Stomach smooth muscle (tissue), 2 donors: ENCODE results near the gene CACNA2D1.

Source experiments
- H3K27ac ChIP-seq: one replicate; pipeline ENCODE4 v1.7.0; 2013; ENCODE audit warnings: mild to moderate bottlenecking, low read length, inconsistent platforms
- H3K27me3 ChIP-seq, 2 donors: one replicate each; pipeline ENCODE4 v1.7.0; 2013; ENCODE audit warnings: low read length in 2 of 2; ENCODE audit not compliant: insufficient read depth in 2 of 2, control insufficient read depth in 1 of 2
- H3K36me3 ChIP-seq, 2 donors: one replicate each; pipeline ENCODE4 v1.7.0; 2013; ENCODE audit warnings: low read length in 2 of 2; ENCODE audit not compliant: control insufficient read depth in 2 of 2, insufficient read depth in 2 of 2
- H3K4me1 ChIP-seq: one replicate; pipeline ENCODE4 v1.7.0; 2013; ENCODE audit warnings: low read length; ENCODE audit not compliant: control insufficient read depth, insufficient read depth
- H3K4me3 ChIP-seq, 2 donors: one replicate each; pipeline ENCODE4 v1.7.0; 2013; ENCODE audit warnings: low read length in 2 of 2
- H3K9ac ChIP-seq, 2 donors: one replicate each; pipeline ENCODE4 v1.7.0; 2013; ENCODE audit warnings: low read length in 2 of 2, mild to moderate bottlenecking in 1 of 2
- H3K9me3 ChIP-seq, 2 donors: one replicate each; pipeline ENCODE4 v1.7.0; 2013; ENCODE audit warnings: low read length in 2 of 2; ENCODE audit not compliant: control insufficient read depth in 2 of 2
- donor health status: healthy.
- donor health status: Pancreatic carcinoma.

CACNA2D1 gene

DNA sequence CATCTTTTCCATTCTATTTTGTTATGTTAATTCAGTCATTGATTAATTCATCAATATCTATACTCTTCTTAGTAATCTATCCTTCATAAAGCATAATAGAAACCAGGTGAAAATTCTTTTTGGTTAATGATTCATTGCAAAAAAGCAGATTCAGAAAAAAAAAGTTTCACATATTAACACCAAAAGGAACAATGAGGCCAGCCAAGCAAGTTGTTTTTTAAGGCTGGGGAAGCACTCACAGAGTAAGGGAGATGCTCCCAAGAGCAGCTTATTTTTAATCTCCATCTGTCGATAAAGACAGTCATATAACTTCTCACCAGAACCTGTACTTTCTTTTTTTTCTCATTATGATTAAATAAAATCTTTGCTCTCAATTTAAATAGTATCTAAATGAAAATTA is 95.8 kb downstream of the CACNA2D1 start:
- Histone ChIP-seq H3K4me1 (no peaks in the 10 kb centered on the region), H3K27ac (no peak overlapping the region), H3K27me3 (no peaks in the 10 kb centered on the region), H3K4me3 (no peak overlapping the region), H3K9me3 (no peaks in the 10 kb centered on the region), H3K9ac (no peak overlapping the region), H3K36me3 (peaks cover 0 to 4% of the 10 kb centered on the region in 2 donors)

DNA sequence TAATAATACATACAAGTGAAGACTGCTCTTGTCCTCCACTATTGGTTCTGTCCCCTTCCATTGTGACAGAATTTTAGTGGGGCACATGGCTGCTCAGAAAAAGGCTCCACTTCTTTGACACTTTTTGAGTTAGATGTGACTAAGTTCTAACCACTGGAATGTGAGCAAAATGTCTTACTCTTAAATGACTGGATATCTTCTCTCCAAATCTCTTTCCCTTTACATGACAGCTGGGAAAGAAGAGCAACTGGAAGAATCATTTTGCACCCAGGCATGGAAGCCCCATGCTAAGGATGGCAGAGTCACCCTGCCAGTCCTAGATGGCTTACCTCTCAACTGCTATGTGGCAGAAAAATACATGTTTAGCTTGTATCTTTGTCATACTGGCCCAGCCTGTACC is 97.7 kb downstream of the CACNA2D1 start:
- Histone ChIP-seq H3K9ac (no peak overlapping the region), H3K36me3 (peaks cover 0 to 4% of the 10 kb centered on the region in 2 donors), H3K4me3 (no peak overlapping the region), H3K27me3 (no peaks in the 10 kb centered on the region), H3K4me1 (no peaks in the 10 kb centered on the region), H3K9me3 (no peaks in the 10 kb centered on the region), H3K27ac (no peak overlapping the region)

DNA sequence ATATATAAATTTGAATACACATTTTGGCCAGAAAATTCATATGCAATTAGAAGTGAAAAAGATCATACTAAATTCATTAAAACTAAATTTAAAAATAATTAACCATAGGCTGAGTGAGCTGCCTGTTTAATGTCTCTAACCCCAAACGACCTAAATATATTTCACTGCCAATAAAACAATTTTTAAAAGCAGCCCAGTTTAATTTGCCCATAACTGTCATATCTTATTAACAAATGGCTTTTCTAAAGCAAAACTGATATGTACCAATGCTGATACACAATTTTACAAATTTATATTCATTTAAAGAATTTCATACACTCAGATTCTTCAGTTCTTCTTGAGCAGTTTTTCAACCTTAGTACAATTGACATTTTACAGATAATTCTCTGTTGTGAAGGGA is 99.9 kb downstream of the CACNA2D1 start:
- no peaks in the 10 kb centered on the region for H3K9me3 ChIP-seq
- H3K27me3 ChIP-seq: no peaks in the 10 kb centered on the region
- H3K36me3 ChIP-seq: peaks cover 0 to 4% of the 10 kb centered on the region in 2 donors
- H3K4me1 ChIP-seq: no peaks in the 10 kb centered on the region
- no peak overlapping the region for H3K4me3 ChIP-seq
- no peak overlapping the region for H3K27ac ChIP-seq
- no peak overlapping the region for H3K9ac ChIP-seq

DNA sequence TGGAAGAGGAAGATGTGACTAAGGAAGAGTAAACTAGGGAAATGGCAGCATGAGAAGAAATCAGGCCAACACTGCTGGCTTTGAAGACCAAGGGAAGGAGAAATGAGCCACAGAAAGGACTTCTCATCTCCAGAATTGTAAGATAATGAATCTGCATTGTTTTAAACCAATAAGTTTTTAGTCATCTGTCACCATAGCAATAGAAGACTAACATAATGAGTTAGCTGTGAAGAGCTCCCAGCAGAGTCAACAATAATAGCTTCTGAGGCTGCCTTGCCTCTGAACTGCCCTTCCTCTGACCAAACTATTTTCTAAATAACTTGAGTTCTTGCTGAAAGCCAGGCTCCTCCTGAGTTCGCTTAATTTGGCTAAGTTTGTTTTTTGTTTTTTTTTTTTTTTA is 103.6 kb downstream of the CACNA2D1 start:
- no peaks in the 10 kb centered on the region for H3K36me3 ChIP-seq
- no peak overlapping the region for H3K27ac ChIP-seq
- no peaks in the 10 kb centered on the region for H3K27me3 ChIP-seq
- H3K9ac ChIP-seq: no peak overlapping the region
- no peaks in the 10 kb centered on the region for H3K9me3 ChIP-seq
- H3K4me3 ChIP-seq: no peak overlapping the region
- H3K4me1 ChIP-seq: no peaks in the 10 kb centered on the region

DNA sequence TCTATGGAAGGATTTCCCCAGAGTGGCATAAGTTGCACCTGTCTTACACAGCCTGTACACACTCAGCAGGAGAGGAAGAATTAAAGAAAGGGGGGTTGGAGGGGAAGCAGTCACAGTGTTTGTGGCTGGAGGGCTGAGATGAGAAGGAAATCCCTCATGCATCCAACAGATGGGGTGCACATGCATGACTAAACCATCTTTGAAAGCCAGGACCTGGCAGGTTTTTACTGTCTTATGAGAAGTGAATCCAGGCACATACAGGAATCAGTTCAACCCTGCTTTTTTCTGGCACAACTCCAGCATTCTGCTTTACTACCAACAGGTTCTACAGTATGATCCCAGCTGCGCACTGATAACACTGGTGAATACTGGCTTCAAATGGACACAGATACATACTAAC is 107.7 kb downstream of the CACNA2D1 start:
- Histone ChIP-seq H3K27ac (no peak overlapping the region), H3K4me1 (no peaks in the 10 kb centered on the region), H3K9ac (no peak overlapping the region), H3K4me3 (no peak overlapping the region), H3K27me3 (no peaks in the 10 kb centered on the region), H3K9me3 (no peaks in the 10 kb centered on the region), H3K36me3 (no peaks in the 10 kb centered on the region)

DNA sequence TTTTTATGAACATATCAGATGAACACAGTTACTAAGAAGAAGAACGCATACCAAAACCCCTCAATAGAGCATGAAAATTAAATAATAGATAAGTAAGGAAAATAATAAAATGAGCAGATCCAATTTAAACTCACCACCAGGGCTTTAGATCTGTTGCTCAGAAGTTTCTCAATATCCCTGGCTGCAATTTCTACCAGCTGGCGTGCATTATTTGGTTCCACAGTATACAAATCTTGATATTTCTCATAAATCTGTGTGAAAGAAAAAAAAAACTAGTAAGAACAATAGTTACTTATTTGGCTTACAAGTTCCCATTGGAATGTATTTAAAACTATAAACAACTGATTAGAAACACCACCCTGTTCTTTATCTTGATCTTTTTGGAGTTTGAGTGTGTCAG is 108.6 kb downstream of the CACNA2D1 start:
- no peak overlapping the region for H3K9ac ChIP-seq
- H3K36me3 ChIP-seq: no peaks in the 10 kb centered on the region
- no peak overlapping the region for H3K4me3 ChIP-seq

DNA sequence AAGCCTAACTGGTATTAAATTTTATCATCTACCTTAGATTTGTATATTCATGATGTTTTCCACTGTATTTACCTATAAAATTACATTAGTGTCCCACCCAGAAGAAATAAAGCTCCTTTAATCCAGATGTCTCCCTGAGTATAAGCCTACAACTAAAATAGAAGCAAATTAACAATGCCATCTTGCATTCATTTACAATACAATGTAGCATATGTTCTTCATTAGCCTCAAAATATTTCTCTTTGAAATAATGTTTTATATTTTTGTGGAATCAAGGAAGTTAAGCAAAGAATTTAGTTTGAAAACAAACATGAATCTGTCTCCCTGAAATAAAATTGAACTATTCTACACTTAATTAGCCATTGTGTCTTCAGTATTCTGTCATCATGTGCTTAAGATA is 112.3 kb downstream of the CACNA2D1 start:
- no peaks in the 10 kb centered on the region for H3K27me3 ChIP-seq
- no peaks in the 10 kb centered on the region for H3K9me3 ChIP-seq
- H3K4me3 ChIP-seq: no peak overlapping the region
- no peaks in the 10 kb centered on the region for H3K4me1 ChIP-seq
- H3K27ac ChIP-seq: no peak overlapping the region
- H3K36me3 ChIP-seq: no peaks in the 10 kb centered on the region
- no peak overlapping the region for H3K9ac ChIP-seq

More for the DNA sequence above, 108.6 kb downstream of the CACNA2D1 start:
- H3K9me3 ChIP-seq: no peaks in the 10 kb centered on the region
- H3K27ac ChIP-seq: no peak overlapping the region
- H3K27me3 ChIP-seq: no peaks in the 10 kb centered on the region
- H3K4me1 ChIP-seq: no peaks in the 10 kb centered on the region

DNA sequence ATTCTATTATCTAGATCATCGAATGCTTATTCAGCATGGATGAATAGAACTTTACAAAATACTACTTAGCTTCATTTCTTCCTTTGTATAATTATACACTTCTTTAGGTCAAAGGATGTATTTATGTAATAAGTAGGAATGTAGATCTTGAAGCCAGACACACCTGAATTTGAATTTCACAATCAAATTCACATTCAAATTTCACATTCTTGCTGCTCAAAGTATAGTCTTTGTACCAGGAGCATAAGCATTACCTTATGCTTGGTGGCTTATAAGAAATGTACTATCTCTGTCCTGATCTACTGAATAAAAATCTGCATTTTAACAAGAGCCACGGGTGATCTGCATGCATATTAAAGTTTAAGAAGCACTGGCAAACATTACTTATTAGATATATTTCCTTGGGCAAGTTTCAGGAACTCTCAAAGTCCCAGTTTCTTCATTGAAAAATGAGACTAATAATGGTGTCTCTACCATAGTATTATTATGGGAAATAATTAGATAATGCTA is 112.8 kb downstream of the CACNA2D1 start:
- Histone ChIP-seq H3K27me3 (no peaks in the 10 kb centered on the region), H3K36me3 (no peaks in the 10 kb centered on the region), H3K27ac (no peak overlapping the region), H3K9ac (no peak overlapping the region), H3K9me3 (no peaks in the 10 kb centered on the region), H3K4me3 (no peak overlapping the region), H3K4me1 (no peaks in the 10 kb centered on the region)

DNA sequence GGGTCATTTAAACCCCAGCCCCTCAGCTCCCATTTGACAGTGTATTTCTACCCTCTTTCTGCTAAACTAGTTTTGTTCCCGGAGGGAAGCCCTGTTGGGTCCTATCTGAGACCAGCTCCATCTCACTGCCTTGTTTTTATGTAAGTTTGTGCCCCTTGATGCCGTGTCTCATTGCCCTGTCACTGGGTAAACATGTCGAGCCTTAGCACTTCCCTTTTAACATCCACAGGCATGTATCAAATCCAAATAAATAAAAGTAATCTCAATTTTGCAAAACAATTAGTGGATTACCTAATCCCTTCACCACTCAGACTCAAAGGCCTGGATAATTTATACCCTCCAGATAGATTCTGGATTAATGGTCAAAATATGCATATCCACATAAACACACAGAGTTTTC is 115.7 kb downstream of the CACNA2D1 start:
- Histone ChIP-seq H3K4me1 (no peaks in the 10 kb centered on the region), H3K9me3 (no peaks in the 10 kb centered on the region), H3K9ac (no peak overlapping the region), H3K4me3 (no peak overlapping the region), H3K36me3 (no peaks in the 10 kb centered on the region), H3K27ac (no peak overlapping the region), H3K27me3 (no peaks in the 10 kb centered on the region)

DNA sequence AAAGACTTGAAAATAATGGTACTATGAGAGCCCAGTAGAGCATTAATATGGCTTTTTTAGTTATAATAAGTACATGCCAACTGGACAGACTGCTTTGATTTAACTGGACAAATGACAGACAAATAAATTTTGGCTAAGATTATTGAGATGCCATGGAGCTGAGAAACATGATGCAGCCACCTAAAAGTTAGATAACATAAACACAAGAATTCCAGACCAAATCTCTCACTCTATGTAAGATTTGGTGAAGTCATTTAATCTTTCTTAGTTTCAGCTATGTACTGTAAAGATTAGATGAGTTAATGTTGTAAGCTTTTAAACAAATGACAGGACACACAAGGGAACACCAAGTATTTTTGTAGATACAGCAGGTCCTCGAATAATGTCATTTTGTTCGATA is 118.2 kb downstream of the CACNA2D1 start:
- H3K4me3 ChIP-seq: no peak overlapping the region
- no peak overlapping the region for H3K9ac ChIP-seq
- no peaks in the 10 kb centered on the region for H3K27me3 ChIP-seq
- no peaks in the 10 kb centered on the region for H3K4me1 ChIP-seq
- H3K9me3 ChIP-seq: no peaks in the 10 kb centered on the region
- no peak overlapping the region for H3K27ac ChIP-seq
- no peaks in the 10 kb centered on the region for H3K36me3 ChIP-seq

DNA sequence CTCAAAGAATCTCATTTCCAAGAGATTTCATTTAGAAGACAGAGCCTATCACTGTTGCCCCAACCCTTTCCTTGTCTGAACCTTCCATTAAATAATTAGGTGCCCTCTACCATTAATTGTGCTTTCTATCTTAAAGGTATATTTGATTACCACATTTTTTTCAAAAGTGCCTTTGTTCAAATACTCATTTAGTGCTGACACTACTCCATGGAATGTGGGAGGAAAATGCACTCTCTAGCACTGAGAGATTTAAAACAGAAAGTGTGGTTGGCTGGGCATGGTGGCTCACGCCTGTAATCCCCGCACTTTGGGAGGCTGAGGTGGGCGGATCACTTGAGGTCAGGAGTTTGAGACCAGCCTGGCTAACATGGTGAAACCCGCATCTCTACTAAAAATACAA is 119.8 kb downstream of the CACNA2D1 start:
- Histone ChIP-seq H3K9ac (no peak overlapping the region), H3K4me1 (peaks cover 6% of the 10 kb centered on the region), H3K27me3 (no peaks in the 10 kb centered on the region), H3K4me3 (no peak overlapping the region), H3K27ac (no peak overlapping the region), H3K36me3 (no peaks in the 10 kb centered on the region), H3K9me3 (no peaks in the 10 kb centered on the region)
